NCI-H2171 treated with DMSO at 0.1 percent for 48 hours (cell line): Measurements from ENCODE around the gene FAM89B.
"Not testable (repeated sequence)": the region's sequence is repeated elsewhere in the genome, so short reads cannot be mapped to it uniquely, and the experiment has no call there.

Experiments used
- DNase-seq: peaks from one replicate; lab custom pipeline; 2025; lab: John Stamatoyannopoulos, UW

Gene FAM89B

GRCh38 chr11:65572356-65573051, at the start of gene FAM89B:
Gene FAM89B (plus strand): TSS chr11:65572538. CDS start chr11:65572670, 132 bp downstream.
- DNase-seq, result peak; percentile 79

GRCh38 chr11:65522718-65523630, 49.4 kb upstream of the FAM89B start:
- DNase-seq, result not testable (repeated sequence)

GRCh38 chr11:65523631-65523968, 48.7 kb upstream of the FAM89B start:
- not testable (repeated sequence) for DNase-seq

- DNase-seq, result no peak
Measured at GRCh38 chr11:65524014-65524740, 48.2 kb upstream of the FAM89B start.

- DNase-seq, result peak; percentile 54
Measured at GRCh38 chr11:65524741-65525545, 47.4 kb upstream of the FAM89B start, which contains the start of gene SCYL1. Gene SCYL1 (plus strand): TSS chr11:65525083. CDS start chr11:65525154, 71 bp downstream.

GRCh38 chr11:65525546-65526480, 46.5 kb upstream of the FAM89B start:
- DNase-seq, result no peak

GRCh38 chr11:65526744-65527143, 45.6 kb upstream of the FAM89B start:
- no peak for DNase-seq

- DNase-seq, result no peak
Measured at GRCh38 chr11:65528819-65529350, 43.5 kb upstream of the FAM89B start.

GRCh38 chr11:65529475-65530156, 42.7 kb upstream of the FAM89B start:
- no peak for DNase-seq

GRCh38 chr11:65530157-65530496, 42.2 kb upstream of the FAM89B start:
- DNase-seq, result no peak

- no peak for DNase-seq
Measured at GRCh38 chr11:65532388-65533064, 39.8 kb upstream of the FAM89B start.

- DNase-seq, result no peak
Measured at GRCh38 chr11:65535102-65535501, 37.2 kb upstream of the FAM89B start.

- DNase-seq, result peak; percentile 8
Measured at GRCh38 chr11:65536412-65537295, 35.7 kb upstream of the FAM89B start.

- DNase-seq, result no peak
Measured at GRCh38 chr11:65537296-65537597, 35.1 kb upstream of the FAM89B start.

- no peak for DNase-seq
Measured at GRCh38 chr11:65537620-65538231, 34.6 kb upstream of the FAM89B start.

- DNase-seq, result no peak
Measured at GRCh38 chr11:65538232-65538914, 34.0 kb upstream of the FAM89B start.
